ENCODE data around the gene KIDINS220.
"Not testable (repeated sequence)": the region's sequence is repeated elsewhere in the genome, so short reads cannot be mapped to it uniquely, and the experiment has no call there.

KIDINS220 gene

GRCh38 chr2:8740136-8740535, 97.3 kb downstream of the KIDINS220 start:
- DNase-seq, result no peak

GRCh38 chr2:8737571-8738175, 99.7 kb downstream of the KIDINS220 start:
- DNase-seq, result no peak

DNA sequence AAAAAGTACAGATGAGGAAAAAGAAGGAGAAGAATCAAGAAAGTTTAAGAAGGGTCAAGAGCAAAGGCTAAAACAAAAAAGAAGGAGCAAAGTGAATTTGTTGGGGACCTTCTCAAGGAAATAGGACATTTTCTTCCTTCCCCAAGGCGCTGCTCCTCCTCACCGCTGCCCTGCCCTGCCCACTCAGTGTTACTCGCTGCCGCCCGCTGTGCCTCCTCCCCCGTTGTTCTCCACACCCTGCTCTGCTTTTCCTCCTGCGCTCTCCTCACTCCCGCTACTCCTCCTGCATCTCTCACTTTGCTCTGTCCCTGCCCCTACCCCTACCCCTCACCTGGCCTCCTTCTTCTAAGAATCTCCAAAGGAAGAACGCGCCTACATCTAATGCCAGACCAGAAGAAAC, 104.8 kb downstream of the KIDINS220 start:
- no peak for DNase-seq

DNA sequence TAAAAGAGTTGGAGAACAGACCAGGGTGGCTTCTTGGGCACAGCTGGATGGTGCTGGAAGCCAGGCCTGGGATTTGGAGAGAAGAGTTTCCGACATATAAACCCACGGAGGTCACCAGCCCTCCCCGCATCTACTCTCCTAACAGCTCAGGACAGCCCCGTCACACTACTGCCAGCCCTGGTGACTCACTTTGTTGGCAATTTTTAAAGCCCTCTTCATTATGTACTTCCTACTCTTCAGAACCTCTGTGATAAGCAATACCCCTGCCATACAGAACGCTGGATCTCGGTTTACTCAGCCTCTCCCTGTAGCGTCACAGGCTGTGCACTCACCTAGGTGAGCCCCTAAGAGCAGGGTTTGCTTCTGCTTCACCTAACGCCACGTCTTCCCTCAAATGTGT, 107.5 kb downstream of the KIDINS220 start:
- no peak for DNase-seq

DNA sequence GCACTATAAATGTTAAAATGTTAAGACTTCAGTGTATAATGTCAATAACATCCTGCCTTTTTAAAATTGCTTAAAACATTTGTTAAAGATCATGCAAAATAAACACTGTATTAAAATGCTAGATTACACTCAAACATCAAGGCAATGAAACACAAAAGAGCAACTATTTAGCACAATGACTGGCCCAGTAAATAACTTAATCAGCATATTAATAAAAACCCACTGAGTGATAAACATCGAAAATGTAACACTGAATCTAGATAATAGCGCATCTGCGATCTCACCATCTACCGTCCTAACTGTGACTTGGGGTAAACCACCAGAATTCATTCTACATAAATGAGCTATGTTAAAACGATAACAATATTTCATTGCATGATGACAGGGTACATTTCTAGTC, 108.3 kb downstream of the KIDINS220 start:
- DNase-seq, result not testable (repeated sequence)

- no peak for DNase-seq
These were observed 109.0 kb downstream of the KIDINS220 start for GRCh38 chr2:8728305-8729015.

DNA sequence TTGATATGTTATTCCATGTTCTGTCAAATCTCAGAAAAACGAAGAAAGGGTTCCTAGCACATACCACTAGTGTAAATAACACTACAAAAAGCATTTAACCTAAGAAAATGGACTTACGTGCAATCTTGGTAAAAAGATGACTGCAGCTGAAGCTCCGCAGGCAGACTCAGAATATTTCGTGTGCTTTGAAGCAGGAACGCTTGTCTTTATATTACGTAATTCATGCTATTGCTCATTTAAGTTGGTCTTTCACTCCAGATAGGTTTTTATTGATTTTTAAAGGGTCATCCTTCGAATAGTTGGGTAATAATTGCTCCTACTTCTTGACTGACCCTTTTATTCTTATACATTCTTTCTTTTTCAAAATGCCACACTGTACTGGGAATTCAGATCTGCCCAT, 111.6 kb downstream of the KIDINS220 start:
- no peak for DNase-seq

- DNase-seq, result no peak
These were observed 114.4 kb downstream of the KIDINS220 start for GRCh38 chr2:8722986-8723385.

- DNase-seq, result no peak
These were observed 116.0 kb downstream of the KIDINS220 start for GRCh38 chr2:8721410-8721809.

- no peak for DNase-seq
These were observed 116.7 kb downstream of the KIDINS220 start for GRCh38 chr2:8720741-8721140.

DNA sequence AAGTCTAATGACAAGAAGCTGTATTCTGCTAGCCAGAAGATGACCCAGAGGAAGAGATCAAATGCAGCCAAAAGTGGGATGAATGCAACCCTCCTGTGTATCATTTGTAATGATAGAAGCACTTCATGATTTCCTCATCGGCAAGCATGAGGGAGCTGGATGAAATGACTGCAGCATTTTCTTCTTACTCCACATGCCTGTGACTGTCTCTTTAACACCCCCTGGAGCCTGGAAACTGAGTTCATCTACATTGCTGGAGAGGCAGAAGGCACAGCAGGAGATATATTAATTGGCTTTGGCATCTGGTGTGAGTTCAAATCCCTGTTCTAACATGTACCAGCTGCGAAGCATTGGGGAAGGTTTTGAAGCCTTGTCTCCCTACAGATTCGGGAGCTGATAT, 117.9 kb downstream of the KIDINS220 start:
- no peak for DNase-seq

GRCh38 chr2:8714971-8715370, 122.4 kb downstream of the KIDINS220 start:
- no peak for DNase-seq

DNA sequence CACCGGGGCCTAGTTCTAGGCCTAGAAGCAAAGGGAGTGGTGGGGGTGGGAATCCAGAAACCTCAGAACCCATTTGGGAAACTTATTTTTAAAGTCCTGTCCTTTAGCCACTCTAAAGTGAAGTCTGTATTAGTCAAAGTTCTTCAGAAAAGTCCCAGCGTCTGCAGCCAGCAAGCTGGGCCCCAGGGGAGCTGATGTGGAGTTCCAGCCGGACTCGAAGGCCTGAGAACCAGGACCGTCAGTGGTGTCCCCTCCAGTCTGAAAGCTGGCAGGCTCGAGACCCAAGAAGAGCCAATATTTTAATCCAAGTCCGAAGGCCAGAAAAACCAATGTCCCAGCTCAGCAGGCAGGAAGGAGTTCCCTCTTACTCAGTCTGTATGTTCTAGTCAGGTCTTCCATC, 123.1 kb downstream of the KIDINS220 start:
- no peak for DNase-seq

DNA sequence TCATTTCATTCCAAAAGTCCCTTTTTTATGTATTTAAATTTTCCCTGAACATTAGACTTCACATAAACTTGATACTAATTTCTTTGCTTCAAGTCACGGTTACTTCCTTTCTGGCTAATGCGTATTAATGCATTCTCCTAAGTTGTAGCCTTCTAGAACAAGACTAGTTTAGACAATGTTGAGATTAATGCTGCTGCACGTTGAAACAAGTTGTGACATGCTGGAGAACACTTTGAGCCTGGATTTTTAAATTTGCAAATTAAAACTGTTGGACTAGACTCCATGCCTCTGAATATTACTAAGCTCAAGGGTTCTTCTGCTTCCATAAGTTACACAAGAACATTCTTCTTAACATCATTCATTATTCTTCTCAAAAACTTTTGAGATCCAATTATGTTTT, 126.5 kb downstream of the KIDINS220 start:
- DNase-seq, result no peak

- DNase-seq, result no peak
These were observed 127.8 kb downstream of the KIDINS220 start for GRCh38 chr2:8709611-8710010.

DNA sequence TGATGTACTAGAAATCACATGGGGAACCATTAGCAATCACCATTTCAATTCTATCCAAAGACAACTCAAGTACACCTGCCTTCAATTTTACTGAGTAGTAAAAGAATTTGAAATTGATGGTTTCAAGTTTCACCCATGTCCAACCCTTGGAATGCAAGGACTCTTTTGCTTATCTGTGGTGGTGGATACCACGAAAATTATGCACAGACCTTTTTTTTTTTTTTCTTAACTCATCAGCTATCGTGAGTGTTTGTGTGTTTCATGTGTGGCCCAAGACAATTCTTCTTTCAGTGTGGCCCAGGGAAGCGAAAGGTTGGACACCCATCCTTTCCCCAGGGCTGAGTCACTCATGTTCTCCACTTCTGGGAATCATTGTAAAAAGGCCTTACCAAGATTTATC, 132.5 kb downstream of the KIDINS220 start:
- DNase-seq, result no peak

DNA sequence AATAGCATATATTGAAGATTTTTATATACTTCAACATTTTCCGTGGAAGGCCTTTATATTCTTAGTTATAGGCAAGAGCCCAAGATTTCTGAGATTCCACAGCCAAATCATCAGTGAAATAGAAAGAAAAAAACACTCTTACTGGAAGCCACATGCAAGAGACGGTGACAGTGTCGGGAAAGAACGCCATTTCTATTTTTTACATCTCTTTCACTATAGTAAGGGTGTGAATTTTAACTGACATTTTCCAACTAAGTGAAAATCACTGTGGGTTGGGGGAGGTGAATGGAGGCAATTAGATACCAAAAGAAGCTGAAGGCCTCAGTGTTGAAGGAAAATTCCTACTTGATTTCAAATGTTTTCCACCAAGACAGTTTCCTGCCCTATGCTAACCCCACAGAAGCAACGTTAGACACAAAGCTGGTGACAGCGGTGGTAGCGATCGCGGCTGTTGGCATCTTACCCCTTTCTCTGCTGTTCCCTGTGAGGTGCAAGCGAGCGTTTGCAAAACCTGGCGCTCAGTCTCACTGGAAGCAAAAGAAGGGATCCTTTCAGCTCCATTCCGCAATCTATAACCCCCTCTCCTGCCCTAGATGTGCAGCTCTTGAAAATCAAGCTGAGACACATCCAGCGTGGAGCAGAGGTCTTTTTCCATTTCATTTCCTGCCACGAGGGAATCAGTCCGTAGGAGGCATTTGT, 135.6 kb downstream of the KIDINS220 start:
- no peak for DNase-seq

DNA sequence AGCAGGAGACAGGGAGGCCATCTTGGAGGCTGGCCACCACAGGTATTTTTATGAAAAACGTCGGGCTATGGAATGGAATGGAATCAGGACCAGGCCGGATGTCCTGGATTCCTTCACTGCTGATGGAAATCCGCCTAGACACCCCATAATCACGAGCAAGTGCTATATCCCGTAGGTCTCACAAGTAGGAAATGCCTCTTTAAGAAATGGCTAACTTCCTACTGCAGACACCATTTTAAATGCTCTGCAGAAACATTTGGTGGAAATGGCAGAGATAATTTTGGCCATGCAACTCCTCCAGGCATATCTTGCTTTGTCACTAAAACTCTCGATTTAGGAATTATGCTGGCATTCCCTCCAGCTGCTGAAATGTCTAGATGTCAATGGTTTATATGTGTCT, 137.6 kb downstream of the KIDINS220 start:
- DNase-seq, result no peak

- DNase-seq, result no peak
These were observed 140.2 kb downstream of the KIDINS220 start for GRCh38 chr2:8697190-8697589.

DNA sequence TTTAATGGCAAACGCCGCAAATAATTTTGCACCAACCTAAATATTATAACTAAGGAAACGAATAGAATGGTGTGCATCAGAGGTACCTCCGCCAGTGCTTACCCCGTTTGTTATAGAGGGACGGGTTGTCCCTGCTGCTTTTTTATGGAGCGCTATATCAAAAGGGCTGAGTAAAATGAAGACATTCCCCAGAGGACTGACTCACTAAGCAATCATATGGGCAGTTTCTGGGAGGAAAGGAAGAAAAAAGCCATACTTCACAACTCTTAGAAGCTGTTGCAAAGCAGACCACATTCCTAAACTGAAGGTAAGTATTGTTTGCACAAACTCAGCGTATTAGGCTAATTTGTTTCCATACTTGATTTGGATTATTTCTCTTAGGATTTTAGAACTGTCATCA, 142.7 kb downstream of the KIDINS220 start:
- DNase-seq, result no peak

GRCh38 chr2:8693157-8693821, 144.1 kb downstream of the KIDINS220 start:
- DNase-seq, result peak; percentile 12

DNA sequence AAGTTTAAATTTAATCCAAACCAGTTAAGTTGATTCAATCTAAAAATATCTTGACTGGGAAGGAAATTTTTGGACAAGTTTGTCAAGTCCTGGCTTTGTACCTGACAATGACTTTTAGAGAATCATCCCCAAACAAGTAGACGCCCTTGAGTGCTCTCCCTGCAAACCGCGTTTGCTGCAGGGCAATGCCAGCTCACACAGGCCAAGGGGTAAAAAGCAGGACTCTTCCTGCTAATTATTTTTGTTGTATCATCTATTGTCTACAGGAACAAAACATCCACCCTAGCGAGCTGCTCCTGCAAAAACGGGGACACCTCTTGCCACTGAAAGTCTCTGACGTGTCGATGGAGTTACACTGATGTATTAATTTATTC, 144.6 kb downstream of the KIDINS220 start:
- DNase-seq, result no peak

GRCh38 chr2:8691859-8692437, 145.5 kb downstream of the KIDINS220 start:
- no peak for DNase-seq

All from CD4-positive, alpha-beta T cell treated with Interleukin-17A for 1 hour (primary cell).